GM10248 (cell line): ENCODE measurements around the gene TUBGCP3.
"Not testable (repeated sequence)": the region's sequence is repeated elsewhere in the genome, so short reads cannot be mapped to it uniquely, and the experiment has no call there.

Experiments used
- CTCF ChIA-PET: fragments of 300-600 bp; sonication (Branson Sonifier 250); formaldehyde crosslinking; extraction: SDS; loops from one replicate; lab custom pipeline; 2021; ENCODE audit warnings: antibody characterized with exemption; lab: Yijun Ruan, JAX
- POLR2A ChIA-PET: fragments of 350-650 bp; sonication (Branson Sonifier 250); formaldehyde crosslinking; extraction: SDS; loops from one replicate; lab custom pipeline; 2020; ENCODE audit warnings: antibody characterized with exemption; lab: Yijun Ruan, JAX
- DNase-seq: peaks from one replicate; pipeline ENCODE4 v3.0.0; 2012; ENCODE audit errors: extremely low spot score
- CTCF ChIP-seq: IDR thresholded peaks from 2 replicates; pipeline ENCODE4 v1.5.1; 2012; ENCODE audit warnings: mild to moderate bottlenecking, low read depth; ENCODE audit errors: extremely low read depth, missing control alignments, control extremely low read depth

Gene TUBGCP3

DNA sequence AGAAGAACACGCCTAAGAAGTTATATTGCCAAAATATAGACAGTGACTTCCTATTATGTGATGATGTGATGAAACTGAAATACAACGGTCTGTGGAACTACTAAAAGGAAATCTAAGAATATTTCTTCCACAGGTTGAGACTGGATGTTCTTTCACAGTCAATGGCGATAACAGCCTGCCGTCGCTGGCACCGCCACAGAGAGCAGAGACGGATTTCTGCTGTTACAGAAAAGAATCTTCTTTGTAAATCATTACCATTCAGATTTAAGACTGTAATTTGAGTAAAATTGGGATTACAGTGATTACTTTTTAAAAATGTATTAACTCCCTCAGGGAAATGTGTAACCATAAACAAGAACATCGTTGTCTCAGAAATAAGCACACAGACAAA is 100.8 kb downstream of the TUBGCP3 start:
- no peak for DNase-seq
- ChIA-PET CTCF (no interaction called here), POLR2A (no interaction called here)
- TF ChIP-seq CTCF: no peak

DNA sequence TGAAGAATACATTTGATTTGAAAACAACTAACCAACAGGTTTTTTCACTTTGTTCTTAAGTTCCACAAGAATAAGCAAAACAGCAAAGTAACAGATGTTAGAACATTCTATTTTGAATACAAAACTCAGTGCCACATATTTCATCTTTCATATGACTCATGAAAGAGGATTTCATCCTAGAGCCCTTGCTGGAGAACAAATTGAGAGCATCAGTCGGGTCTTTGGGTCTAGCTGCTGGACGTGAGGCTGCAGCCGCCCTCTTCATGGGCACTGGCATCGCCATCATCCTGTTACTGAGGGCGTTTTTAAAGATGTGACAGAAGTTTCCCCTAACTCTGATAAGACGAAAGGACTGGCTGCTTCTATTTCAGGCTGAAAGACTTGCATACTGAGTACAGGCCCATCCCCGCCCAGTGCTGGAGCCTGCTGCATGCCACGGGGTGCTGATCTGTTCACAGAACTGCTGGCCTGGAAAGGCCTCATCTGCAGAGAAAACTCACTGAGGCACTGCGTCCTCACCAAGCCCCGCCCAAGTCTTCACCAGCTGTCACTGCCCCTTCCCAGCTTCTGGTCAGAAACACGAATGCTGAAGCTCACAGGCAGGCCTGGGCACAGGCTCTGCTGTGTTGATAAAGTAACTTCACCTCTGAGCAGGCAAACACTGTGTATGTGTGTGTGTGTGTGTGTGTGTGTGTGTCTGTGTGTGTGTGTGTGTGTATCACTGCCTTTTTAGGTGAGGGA is 101.4 kb downstream of the TUBGCP3 start:
- no peak for TF ChIP-seq CTCF
- CTCF ChIA-PET: no interaction called here
- POLR2A ChIA-PET: no interaction called here
- DNase-seq: no peak

- POLR2A ChIA-PET, DNase-seq, CTCF ChIA-PET: not testable (repeated sequence)
Measured at GRCh38 chr13:112485814-112486213, 102.1 kb downstream of the TUBGCP3 start.

DNA sequence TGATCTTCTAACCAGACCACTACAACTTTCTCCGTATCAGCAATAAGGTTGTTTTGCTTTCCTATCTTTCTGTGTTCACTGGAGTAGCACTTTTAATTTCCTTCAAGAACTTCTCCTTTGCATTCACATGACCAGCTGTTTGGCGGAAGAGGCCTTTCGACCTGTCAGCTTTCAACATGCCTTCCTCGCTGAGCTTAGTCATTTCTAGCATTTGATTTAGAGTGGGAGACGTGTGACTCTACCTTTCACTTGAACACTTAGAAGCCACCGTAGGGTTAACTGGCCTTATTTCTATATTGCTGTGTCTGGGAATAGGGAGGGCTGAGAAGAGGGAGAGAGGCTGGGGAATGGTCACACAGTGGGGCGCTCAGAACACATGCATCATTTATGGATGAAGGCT is 104.7 kb downstream of the TUBGCP3 start:
- no peak for DNase-seq
- CTCF ChIA-PET: interaction anchor here (0.9 to 1.7 kb wide), 4 partner anchors 9 to 34 kb away, joined by 3 to 5 read pairs (median 3); no protein-coding TSS in a partner anchor
- TF ChIP-seq CTCF: no peak
- POLR2A ChIA-PET: no interaction called here

DNA sequence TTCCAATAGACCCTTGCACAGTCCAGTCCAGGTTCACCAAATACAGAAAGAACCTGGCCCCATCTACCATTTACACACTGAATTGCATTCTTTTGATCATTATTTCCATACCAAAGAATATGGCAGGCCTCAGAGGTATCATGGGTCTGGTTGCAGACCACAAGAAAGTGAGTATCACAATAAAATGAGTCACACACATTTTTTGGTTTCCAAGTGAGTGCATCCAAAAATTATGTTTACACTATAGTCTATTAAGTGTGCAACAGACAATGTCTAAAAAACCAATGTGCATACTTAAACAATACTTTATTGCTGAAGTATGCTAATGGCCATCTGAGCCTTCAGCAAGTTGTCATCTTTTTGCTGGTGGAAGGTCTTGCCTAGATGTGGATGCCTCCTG is 106.5 kb downstream of the TUBGCP3 start:
- ChIA-PET POLR2A (no interaction called here), CTCF (no interaction called here)
- TF ChIP-seq CTCF: no peak
- DNase-seq: no peak

DNA sequence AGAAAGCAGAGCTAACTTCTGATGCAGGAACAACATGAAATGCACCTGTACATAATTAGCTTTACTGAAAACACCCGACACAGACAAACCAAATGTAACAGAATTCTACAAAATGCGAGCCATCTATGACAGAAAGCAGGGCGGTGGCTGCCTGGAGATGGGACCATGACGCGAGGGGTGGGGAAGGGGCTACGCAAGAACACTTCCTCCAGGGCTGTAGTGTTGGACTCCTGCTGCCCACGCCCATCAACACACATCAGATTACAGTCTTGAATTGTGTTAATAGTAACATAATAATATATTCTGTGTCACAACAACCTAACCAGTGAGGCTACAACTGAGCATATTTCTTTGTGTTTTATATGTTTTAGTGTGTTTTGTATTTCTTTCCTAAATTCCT is 108.6 kb downstream of the TUBGCP3 start:
- ChIA-PET POLR2A (no interaction called here), CTCF (no interaction called here)
- no peak for TF ChIP-seq CTCF
- DNase-seq: no peak

GRCh38 chr13:112477070-112477619 is 110.8 kb downstream of the TUBGCP3 start:
- no peak for DNase-seq
- ChIA-PET POLR2A (no interaction called here), CTCF (interaction anchor here (0.8 to 1.3 kb wide), 2 partner anchors 8 to 14 kb away, joined by 3 read pairs; no protein-coding TSS in a partner anchor)
- no peak for TF ChIP-seq CTCF
